Measurements from ENCODE around the gene MLEC.

The MLEC gene

GRCh38 chr12:120719072-120719471 lies 32.1 kb downstream of the MLEC start:
- H3K4me3 ChIP-seq (replicated peaks; ENCODE audit: low read depth, low read length), result no peak overlapping the region
- TF ChIP-seq CTCF (IDR thresholded peaks at IDR 0.05; ENCODE audit: low read depth, low read length, missing control alignments), result no peak
- DNase-seq (ENCODE audit: extremely low read depth, low read depth), result no peak

GRCh38 chr12:120719496-120720233 lies 32.7 kb downstream of the MLEC start:
- DNase-seq (ENCODE audit: extremely low read depth, low read depth), result no peak
- TF ChIP-seq CTCF (IDR thresholded peaks at IDR 0.05; ENCODE audit: low read depth, low read length, missing control alignments), result no peak
- no peak overlapping the region for H3K4me3 ChIP-seq (replicated peaks; ENCODE audit: low read depth, low read length)

GRCh38 chr12:120720234-120720986 lies 33.5 kb downstream of the MLEC start:
- no peak for DNase-seq (ENCODE audit: extremely low read depth, low read depth)
- TF ChIP-seq CTCF (IDR thresholded peaks at IDR 0.05; ENCODE audit: low read depth, low read length, missing control alignments), result no peak
- no peak overlapping the region for H3K4me3 ChIP-seq (replicated peaks; ENCODE audit: low read depth, low read length)

GRCh38 chr12:120720987-120721801 lies 34.2 kb downstream of the MLEC start:
- no peak for TF ChIP-seq CTCF (IDR thresholded peaks at IDR 0.05; ENCODE audit: low read depth, low read length, missing control alignments)
- no peak overlapping the region for H3K4me3 ChIP-seq (replicated peaks; ENCODE audit: low read depth, low read length)
- no peak for DNase-seq (ENCODE audit: extremely low read depth, low read depth)

- TF ChIP-seq CTCF (IDR thresholded peaks at IDR 0.05; ENCODE audit: low read depth, low read length, missing control alignments), result no peak
- DNase-seq (ENCODE audit: extremely low read depth, low read depth), result no peak
- H3K4me3 ChIP-seq (replicated peaks; ENCODE audit: low read depth, low read length), result no peak overlapping the region
These were observed 34.9 kb downstream of the MLEC start for GRCh38 chr12:120721866-120722265.

- DNase-seq (ENCODE audit: extremely low read depth, low read depth), result no peak
- H3K4me3 ChIP-seq (replicated peaks; ENCODE audit: low read depth, low read length), result no peak overlapping the region
- no peak for TF ChIP-seq CTCF (IDR thresholded peaks at IDR 0.05; ENCODE audit: low read depth, low read length, missing control alignments)
These were observed 35.8 kb downstream of the MLEC start for GRCh38 chr12:120722784-120723183.
